Inferior parietal cortex (tissue), 1 donor: ENCODE results near the gene UBTD1.
"Not testable (repeated sequence)": the region's sequence is repeated elsewhere in the genome, so short reads cannot be mapped to it uniquely, and the experiment has no call there.

Experiments used
- DNase-seq: peaks from one replicate; pipeline ENCODE4 v3.0.0-alpha.2; 2016; ENCODE audit errors: extremely low spot score

Gene UBTD1

DNA sequence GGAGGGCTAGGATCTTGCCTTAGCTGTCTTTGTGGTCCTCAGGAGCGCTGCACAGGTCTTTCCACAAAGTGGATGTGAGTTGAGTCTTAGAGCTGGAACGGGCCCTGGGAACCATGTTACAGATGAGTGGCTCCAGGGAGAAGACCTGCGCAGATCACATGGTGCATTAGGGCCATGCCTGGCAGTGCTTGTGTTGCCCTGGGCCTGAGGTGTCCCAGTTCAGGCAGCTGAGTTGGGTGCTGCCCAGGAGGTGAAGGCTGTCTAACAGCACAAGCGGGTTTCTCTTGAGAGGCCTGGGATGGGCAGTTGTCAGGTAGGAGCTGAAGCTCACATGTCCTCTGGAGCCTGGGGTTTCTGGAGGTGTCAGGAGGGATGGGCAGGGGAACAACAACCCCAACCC lies 40.1 kb downstream of the UBTD1 start:
- no peak for DNase-seq

DNA sequence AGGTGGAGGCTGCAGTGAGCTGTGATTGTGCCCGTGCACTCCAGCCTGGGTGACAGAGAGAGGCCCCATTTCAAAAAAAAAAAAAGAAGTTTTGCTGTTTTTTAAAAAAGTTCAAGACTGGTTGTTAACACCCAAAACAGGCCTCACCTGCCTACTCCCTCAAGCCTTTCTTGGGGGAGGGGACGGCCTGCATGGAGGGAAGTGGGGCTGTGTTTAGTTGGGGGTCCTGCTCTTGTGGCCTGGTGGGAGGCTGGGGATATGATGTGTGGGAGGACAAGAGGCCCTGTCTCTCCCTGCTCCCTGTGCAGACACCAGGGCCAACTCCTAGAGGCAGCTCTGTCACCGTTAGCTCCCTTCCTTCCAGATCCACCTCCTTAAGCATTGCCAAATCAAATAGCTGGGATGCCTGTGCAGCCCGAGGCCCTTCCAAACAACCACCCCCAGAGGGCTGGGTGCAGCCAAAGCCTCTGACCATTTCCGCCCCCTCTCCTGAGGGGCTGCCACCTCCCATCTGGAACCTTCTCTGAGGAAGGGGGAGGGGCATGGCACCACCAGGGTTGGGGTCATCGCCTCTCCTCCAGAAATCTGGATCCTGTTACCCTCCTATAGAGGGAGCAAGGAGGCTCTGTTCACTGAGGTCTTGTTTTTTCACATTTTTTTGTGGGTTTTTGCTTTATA lies 40.9 kb downstream of the UBTD1 start:
- DNase-seq, result no peak

DNA sequence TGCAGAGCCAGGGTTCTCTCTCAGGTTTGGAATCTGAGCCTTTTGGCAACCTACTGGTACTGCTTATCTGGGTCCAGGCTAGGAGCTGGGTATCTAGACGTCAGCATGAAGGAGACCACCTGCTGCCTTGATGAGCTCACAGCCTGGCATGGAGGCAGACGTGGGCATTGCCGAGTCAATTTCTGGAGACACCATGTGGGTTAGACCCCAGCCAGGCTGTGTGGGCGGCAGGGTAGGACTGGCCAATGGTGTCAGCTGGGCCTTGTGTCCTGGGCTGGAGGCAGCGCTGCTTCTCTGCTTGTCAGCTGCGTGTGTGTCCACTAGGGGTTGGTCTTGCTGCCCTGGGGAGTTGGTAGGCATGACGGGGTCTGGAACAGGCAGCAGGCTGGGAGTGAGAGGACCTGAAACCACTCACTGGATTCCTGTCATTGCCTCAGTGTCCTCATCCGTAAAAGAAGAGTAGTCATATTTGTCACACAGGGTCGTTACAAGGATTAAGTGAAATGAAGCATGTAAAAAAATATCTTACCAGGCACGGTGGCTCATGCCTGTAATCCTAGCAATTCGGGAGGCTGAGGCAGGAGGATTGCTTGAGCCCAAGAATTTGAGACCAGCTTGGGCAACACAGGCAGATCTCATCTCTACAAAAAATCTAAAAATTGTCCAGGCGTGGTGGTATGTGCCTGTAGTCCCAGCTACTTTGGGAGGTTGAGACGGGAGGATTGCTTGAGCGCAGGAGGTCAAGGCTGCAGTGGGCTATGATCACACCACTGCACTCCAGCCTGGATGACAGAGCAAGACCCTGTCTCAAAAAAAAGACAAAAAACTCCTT lies 42.2 kb downstream of the UBTD1 start:
- no peak for DNase-seq

DNA sequence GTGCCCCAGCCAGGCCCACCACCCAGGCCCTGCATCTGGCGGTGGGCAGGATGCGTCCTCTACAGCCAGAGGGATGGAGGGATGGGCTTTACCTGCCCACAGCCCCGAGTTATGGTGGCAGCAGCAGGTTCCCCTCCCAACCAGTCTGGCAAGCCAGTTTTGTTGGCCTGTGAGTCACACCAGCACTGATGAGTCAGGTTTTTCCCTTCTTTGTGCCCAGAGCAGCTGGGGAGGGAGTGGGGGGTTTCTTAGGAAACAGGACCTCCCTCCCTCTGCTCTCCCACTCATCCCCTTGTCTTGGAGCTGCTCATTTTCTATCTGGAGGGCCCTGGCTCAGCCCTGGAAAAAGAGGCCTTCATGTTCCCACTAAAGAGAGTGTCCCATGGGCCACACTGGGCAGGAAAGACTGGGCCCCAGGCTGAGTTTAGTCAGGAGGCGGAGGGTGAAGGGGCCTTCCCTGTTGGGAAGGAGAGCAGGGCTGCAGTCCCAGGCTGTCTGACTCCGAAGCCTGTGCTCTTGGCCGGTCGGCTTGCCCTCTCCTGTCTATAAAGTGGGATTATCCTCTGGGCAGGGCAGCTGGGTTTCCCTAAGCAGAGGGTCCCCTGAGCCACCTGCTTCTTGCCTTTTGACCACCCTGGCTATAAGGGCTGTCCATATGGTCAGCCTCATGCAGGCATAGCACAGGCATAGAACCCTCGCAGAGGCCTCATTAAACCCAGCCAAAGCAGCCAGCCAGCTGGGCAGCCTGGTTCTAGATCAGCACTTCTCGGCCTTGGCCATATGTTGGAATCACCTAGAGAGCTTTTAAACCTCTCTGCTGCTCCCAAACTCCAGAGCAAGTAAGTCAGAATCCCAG lies 43.7 kb downstream of the UBTD1 start:
- DNase-seq, result peak; percentile 63

DNA sequence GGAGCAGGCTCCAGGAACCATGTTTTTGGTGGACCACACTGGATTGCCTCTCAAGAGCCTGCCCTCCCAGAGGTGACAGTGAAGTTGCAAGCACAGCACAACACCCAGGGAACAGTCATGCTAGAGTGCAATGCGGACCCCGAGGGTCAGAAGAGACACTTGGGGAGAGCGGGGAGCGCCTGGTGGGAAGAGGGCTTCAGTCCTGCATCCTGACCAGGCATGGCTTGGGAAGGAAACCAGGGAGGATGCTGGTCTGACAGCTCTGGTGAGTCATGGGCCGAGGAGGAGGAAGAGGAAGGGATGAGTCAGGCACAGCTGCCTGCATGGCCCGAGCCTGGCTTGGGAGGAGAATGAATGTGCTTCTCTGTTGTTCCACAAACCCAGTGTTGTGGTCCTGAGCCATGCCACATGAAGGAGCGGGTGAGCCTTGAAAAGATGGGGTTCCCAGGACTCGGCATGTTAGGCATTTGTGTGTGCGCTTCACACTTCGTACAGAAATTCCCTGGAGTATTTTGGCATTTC lies 44.4 kb downstream of the UBTD1 start:
- peak; percentile 85 for DNase-seq

DNA sequence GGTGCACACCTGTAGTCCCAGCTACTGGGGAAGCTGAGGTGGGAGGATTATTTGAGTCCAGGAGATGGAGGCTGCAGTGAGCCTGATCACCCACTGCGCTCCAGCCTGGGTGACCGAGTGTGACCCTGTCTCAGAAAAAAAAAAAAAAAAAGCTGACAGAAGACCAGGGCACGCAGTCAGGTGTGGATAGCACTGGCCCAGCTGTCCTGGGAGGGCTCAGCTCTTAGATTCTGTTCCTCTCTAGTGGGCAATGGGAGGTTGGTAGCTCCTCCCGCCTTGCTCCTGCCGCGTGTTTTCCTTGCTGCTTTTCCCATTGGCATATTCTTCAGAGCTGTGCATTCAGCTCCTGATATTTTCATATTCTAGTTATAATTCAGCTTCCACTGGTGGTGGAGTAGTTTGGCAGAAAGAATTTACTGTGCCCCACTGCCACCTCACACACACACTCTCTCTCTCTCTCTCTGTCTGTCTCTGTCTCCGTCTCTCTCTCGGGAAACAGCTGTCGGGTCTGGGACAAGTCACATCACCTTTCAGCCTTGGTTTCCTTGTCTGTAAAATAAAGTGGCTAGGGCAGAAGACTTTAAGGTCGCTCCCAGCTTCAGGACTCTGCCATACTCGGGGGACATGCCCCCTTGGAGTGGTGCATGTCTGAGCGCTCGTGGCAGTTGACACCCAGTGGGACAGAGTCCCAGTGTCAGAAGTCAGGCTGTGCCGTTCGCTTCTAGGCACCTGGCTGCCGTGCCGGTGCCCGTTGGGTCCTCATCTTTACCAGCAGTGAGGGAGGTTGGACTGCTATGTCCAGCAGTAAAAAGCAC lies 47.9 kb downstream of the UBTD1 start:
- DNase-seq, result no peak

DNA sequence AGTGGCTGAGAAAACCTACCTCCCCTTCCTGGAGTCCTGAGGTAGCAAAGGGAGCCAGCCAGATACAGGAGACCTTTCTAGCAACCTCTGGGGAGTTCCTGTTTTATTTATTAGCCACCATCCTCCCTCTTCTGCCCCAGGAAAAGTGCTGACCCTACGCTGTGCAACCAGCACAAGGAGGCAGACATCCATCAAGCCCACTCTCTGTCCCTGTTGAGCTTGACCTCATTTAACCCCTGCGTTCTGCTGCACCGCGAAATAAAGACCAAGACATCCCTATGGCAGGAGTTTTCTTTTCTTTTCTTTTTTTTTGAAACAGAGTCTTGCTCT lies 48.5 kb downstream of the UBTD1 start:
- no peak for DNase-seq

DNA sequence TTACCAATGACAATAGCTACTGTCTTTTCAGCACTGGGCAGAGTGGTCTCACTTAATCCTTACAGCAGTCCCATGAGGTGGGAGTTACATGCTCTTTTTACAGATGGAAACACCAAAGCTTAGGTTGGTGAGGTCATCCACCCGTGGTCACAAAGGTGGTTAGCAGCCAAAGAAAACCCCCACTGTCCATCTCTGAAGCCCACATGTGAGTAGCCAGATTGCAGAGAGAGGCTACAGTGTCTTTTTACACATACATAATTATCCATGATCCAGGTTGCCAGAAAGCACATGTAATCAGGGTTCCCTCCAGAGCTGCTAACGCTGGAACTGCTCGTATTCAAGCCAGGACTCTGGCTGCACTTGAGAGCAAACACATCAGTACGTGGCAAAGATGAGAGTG lies 49.2 kb downstream of the UBTD1 start:
- no peak for DNase-seq

DNA sequence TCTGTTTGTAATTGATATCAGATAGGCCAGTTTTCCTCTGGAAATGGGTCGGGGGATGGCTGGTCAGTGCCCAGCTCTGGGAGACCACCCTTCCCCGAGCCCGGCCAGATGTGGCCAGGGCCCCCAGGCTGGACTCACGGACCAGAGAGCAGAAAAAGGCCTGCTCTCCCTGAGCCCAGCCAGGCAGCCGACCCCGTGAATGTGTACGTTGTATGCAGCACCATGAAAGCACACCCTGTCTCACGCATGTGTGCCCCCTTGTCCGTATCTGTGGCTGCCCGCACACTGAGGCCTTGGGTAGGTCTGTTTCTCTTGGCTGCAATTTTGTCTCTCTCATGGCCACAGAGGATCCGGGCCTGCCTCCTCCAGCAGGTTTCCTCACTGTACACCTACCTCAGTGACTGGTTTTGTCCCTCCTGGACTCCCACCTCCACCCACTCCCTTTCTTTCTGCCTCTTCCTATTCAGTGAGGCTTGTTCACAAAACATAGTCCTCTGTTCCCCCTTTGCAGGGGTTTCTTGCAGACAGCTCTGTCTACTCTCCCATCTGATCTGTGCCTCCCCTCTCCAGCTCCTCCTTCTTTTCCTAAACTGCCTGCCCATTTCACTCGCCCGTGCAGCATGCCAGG lies 50.2 kb downstream of the UBTD1 start:
- DNase-seq, result no peak

DNA sequence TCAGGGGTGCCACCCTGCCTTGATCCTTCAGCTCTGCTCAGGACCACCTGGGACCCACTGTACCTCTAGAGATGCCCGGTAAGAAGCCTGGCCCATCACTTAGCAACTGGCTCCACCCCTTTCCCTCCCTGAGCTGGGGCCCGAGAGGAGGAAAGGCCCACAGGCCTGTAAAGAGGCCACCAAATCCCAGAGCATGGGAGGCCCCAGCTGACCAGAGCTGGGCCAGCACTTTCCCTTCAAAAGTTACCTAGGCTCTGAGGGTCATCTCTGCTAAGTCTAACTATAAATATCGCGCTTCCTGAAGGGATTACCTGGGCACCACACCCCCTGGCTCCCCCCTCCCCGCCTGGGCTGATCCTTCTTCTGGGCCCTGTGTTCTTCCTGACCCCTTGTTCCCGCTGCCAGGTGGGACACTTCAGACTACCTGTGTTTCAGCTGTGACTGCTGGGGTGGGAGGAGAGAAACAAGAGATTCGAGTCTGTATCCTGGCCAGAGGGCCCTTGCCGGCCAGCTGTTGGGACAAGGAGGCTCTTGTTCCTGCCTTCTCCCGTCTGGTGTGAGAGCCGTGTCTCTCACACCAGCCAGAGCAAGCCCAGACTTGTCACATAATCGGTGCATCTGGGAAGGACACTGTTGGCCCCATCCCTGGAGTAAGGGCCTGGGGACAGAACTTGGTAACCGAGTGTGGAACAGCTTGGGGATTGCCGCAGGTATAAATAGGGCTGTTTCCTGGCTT lies 51.0 kb downstream of the UBTD1 start:
- peak; percentile 48 for DNase-seq

DNA sequence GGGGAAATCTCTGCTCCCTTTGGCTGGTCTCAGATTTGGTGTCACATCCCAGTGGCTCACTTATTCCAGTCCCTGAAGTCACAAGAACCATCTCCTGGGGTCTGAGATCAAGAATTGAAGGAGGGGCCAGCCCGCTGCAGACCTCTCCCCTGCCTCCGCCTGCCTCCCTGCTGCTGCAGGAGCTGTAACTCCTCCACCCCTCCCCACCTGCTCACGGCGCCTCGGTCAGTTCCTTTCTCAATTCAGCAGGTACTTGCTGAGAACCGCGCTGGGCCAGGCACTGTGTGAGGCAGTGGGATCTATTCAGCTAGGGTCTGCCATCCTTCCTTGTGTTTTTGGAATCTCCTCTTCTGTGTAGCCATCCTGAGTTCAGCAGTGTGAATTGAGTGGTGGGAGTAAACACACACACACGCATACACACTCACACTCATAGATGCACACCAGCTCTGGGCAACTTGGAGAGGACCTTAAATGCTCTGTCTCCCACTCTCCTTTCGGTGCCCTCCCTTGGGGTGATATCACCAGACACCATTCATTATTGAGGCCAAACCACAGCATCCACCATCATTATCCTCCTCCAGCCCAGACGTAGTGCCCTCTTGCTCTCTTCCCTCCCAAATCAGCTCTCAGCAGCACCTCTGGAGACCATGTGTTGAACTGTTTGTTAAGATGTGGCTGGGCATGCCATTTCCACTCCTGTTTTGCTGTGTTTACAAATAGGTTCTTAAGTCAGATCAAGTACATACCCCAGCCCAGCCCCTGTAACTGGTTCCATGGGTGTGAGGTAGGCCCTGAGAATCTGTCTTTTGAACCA lies 51.8 kb downstream of the UBTD1 start:
- DNase-seq, result no peak

DNA sequence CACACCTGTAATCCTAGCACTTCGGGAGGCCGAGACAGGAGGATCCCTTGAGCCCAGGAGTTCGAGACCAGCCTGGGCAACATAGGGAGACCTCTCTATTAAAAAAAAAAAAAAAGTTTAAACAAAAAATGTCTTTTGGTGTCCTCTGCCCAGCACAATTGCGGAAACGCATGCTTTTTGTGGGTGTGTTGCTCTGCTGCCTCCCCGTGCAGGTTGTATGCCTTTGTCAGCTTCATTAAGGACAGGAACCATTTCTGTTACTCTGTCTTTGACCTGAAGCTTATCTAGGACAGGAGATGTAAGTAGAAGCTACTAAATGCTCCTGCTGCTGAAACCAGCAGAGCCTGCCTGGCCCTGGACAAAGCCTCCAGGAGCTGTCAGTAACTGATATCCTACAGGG lies 52.5 kb downstream of the UBTD1 start:
- DNase-seq, result no peak

DNA sequence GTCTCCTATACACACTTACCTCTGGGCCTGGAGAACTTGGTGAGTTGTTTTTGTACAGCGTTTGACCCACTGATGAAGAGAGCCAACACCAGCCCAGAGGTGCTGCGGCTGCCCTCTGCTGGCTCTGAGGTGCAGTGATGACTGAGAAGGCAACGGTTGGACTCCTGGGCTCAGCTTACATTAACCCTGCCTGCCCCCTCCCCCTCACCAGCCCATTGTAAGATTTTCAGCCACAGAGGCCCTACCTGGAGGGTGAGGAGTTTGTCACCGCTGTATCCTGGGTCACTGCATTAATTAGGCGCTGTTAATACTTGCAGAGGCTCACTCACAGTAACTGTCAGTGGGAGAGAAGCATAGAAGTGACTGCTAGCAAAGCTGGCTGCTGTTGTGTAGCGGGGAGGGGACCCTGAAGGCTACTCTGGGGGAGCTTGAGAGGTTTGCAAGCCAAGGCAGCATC lies 54.9 kb downstream of the UBTD1 start:
- peak; percentile 69 for DNase-seq

DNA sequence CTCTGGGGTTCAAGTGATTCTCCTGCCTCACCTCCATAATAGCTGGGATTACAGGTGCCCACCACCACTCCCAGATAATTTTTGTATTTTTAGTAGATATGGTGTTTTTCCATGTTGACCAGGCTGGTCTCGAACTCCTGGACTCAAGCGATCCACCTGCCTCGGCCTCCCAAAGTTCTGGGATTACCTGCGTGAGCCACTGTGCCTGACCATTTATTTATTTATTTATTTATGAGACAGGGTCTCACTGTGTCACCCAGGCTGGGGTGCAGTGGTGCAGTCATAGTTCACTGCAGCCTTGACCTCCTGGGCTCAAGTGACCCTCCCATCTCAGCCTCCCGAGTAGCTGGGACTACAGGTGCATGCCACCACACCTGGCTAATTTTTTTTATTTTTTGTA lies 55.6 kb downstream of the UBTD1 start:
- DNase-seq, result not testable (repeated sequence)

DNA sequence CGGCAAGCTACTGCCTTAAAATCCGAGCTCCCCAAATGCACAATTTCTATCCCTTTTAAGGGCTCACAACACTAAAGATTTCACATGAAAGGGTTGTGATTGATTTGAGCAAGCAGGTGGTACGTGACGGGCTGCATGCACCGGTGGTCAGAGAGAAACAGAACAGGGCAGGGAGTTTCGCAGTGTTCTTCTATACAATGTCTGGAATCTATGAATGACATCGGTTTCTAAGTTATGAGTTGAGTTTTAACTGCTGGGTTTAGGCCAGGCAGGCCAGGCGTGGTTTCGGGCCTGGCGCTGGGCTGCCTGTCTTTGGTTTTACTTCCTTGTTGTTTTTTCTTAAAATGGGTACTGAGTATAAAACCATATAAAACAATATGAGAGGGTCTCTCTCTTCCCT lies 56.8 kb downstream of the UBTD1 start:
- not testable (repeated sequence) for DNase-seq

DNA sequence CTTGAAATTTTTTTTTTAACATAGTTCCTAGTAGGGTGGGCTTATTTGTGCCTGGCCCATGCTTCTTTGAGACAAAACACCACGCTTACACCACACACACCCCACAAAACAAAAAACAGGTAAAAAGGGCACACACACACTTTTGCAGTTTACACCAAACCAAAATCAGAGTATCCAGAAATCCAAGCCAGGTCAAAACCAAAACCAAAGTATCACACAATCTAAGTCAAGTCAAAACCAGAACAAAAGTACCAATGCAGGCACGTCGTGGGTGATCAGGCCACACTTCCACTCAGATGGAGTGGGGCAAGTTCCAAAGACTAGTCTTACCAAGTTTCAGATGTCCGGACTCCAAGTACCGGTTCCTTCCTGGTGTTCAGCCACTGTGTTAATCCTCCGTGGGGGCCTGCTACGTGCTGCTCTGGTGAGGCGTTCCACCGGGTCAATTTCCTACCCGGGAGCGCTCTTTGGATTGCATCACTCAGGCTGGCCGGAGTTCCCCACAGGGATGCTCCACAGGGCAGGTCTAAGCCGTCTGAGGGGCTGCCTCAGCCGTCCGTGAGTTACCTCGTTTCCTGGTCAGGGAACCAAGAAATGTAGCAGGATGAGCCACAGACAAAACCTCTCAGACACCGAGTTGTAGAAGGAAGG lies 62.1 kb downstream of the UBTD1 start:
- DNase-seq, result not testable (repeated sequence)

DNA sequence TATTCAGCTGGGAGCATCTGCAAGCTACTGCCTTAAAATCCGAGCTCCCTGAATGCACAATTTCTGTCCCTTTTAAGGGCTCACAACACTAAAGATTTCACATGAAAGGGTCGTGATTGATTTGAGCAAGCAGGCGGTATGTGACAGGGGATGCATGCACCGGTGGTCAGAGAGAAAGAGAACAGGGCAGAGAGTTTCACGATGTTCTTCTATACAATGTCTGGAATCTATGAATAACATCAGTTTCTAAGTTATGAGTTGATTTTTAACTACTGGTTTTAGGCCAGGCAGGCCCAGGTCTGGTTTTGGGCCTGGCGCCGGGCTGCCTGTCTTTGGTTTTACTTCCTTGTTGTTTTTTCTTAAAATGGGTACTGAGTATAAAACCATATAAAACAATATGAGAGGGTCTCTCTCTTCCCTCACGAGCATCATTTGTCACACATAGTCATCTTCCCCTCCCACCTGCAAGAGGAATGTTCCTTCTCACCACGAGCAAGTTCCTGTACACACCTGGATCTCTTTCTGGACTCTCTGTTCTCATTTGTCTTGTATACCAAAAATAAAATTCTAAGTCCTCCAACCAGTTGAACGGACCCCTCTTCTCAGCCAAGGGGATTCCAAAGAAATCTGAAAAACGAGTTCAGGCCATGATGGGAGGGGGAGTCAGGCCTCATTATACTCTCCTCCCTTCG lies 62.8 kb downstream of the UBTD1 start:
- DNase-seq, result not testable (repeated sequence)

DNA sequence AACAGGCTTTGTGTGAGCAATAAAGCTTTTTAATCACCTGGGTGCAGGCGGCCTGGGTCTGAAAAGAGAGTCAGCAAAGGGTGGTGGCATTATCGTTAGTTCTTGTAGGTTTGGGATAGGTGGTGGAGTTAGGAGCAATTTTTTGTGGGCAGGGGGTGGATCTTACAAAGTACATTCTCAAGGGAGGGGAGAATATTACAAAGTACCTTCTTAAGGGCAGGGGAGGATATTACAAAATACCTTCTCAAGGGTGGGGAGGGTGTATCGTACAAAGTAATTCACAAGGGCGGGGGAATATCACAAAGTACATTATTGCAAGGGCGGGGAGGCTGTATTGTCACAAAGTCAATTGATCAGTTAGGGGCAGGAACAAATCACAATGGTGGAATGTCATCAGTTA lies 63.6 kb downstream of the UBTD1 start:
- DNase-seq, result not testable (repeated sequence)
